ENCODE data around the gene TNS3. TPM values are rescaled to one million over a fixed set of nuclear protein-coding genes. Genes with fewer than 3 reads are reported as not detected.
A peak's percentile ranks its signal among the peaks of the same experiment; 100 is the strongest.

The TNS3 gene
- total and polyA plus RNA-seq, 2 of the 13 experiments (the other 11 are each of a cell fraction or from before 2014, with no cell fraction given), result 52.9 to 55.7 TPM

- TF ChIP-seq, protein P1, sequence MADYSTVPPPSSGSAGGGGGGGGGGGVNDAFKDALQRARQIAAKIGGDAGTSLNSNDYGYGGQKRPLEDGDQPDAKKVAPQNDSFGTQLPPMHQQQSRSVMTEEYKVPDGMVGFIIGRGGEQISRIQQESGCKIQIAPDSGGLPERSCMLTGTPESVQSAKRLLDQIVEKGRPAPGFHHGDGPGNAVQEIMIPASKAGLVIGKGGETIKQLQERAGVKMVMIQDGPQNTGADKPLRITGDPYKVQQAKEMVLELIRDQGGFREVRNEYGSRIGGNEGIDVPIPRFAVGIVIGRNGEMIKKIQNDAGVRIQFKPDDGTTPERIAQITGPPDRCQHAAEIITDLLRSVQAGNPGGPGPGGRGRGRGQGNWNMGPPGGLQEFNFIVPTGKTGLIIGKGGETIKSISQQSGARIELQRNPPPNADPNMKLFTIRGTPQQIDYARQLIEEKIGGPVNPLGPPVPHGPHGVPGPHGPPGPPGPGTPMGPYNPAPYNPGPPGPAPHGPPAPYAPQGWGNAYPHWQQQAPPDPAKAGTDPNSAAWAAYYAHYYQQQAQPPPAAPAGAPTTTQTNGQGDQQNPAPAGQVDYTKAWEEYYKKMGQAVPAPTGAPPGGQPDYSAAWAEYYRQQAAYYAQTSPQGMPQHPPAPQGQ (CRISPR knock-in tag; IDR thresholded peaks at IDR 0.05; ENCODE audit: borderline replicate concordance), result no peak
- 0 out of 3 replicates have a peak, but pooled peaks have one; percentile 11 for TF ChIP-seq MXI1 (IDR thresholded peaks at IDR 0.05; ENCODE audit: borderline replicate concordance, low read depth, low read length)
- no peak for TF ChIP-seq ZNF563 (CRISPR knock-in tag; IDR thresholded peaks at IDR 0.05)
- no peak for TF ChIP-seq HIC2 (CRISPR knock-in tag; IDR thresholded peaks at IDR 0.05; ENCODE audit: low read depth)
- peak; percentile 71 for TF ChIP-seq CCDC6 (CRISPR knock-in tag; IDR thresholded peaks at IDR 0.05)
- 0 out of 2 replicates have a peak, but pooled peaks have one; percentile 33 for TF ChIP-seq ZNF350 (CRISPR knock-in tag; IDR thresholded peaks at IDR 0.05; ENCODE audit: borderline replicate concordance, low read depth)
- TF ChIP-seq RAD21 (CRISPR knock-in tag; IDR thresholded peaks at IDR 0.05), result peak; percentile 77
- no peak for TF ChIP-seq ZBTB38 (CRISPR knock-in tag; IDR thresholded peaks at IDR 0.05)
- peak; percentile 38; the same call in 1 of the 2 replicates for TF ChIP-seq ARNT2 (CRISPR knock-in tag; IDR thresholded peaks at IDR 0.05; ENCODE audit: low read depth)
- TF ChIP-seq STAG1 (CRISPR knock-in tag; IDR thresholded peaks at IDR 0.05), result peak; percentile 59
- TF ChIP-seq, protein P2, sequence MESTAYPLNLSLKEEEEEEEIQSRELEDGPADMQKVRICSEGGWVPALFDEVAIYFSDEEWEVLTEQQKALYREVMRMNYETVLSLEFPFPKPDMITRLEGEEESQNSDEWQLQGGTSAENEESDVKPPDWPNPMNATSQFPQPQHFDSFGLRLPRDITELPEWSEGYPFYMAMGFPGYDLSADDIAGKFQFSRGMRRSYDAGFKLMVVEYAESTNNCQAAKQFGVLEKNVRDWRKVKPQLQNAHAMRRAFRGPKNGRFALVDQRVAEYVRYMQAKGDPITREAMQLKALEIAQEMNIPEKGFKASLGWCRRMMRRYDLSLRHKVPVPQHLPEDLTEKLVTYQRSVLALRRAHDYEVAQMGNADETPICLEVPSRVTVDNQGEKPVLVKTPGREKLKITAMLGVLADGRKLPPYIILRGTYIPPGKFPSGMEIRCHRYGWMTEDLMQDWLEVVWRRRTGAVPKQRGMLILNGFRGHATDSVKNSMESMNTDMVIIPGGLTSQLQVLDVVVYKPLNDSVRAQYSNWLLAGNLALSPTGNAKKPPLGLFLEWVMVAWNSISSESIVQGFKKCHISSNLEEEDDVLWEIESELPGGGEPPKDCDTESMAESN (CRISPR knock-in tag; conservative IDR thresholded peaks at IDR 0.05), result peak; percentile 41; the same call in 1 of the 2 replicates
- TF ChIP-seq PATZ1 (CRISPR knock-in tag; IDR thresholded peaks at IDR 0.05), result peak; percentile 74
- TF ChIP-seq, protein P3, sequence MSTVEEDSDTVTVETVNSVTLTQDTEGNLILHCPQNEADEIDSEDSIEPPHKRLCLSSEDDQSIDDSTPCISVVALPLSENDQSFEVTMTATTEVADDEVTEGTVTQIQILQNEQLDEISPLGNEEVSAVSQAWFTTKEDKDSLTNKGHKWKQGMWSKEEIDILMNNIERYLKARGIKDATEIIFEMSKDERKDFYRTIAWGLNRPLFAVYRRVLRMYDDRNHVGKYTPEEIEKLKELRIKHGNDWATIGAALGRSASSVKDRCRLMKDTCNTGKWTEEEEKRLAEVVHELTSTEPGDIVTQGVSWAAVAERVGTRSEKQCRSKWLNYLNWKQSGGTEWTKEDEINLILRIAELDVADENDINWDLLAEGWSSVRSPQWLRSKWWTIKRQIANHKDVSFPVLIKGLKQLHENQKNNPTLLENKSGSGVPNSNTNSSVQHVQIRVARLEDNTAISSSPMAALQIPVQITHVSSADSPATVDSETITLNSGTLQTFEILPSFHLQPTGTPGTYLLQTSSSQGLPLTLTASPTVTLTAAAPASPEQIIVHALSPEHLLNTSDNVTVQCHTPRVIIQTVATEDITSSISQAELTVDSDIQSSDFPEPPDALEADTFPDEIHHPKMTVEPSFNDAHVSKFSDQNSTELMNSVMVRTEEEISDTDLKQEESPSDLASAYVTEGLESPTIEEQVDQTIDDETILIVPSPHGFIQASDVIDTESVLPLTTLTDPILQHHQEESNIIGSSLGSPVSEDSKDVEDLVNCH (CRISPR knock-in tag; IDR thresholded peaks at IDR 0.05), result no peak
- peak; percentile 50 for TF ChIP-seq XRCC5 (optimal IDR thresholded peaks at IDR 0.05; ENCODE audit: low read length)
- TF ChIP-seq MAX (IDR thresholded peaks at IDR 0.05), result peak; percentile 57; the same call in 1 of the 2 replicates
- TF ChIP-seq NONO (IDR thresholded peaks at IDR 0.05), result no peak
- TF ChIP-seq NONO (CRISPR knock-in tag; conservative IDR thresholded peaks at IDR 0.05), result 0 out of 2 replicates have a peak, but pooled peaks have one; percentile 21
Measured at GRCh38 chr7:47254081-47254977, 327.6 kb downstream of the TNS3 start (continued).

Measured in HepG2 (cell line).